Keratinocyte (primary cell): ENCODE data around the gene C1QTNF9B. TPM values are rescaled to one million over a fixed set of nuclear protein-coding genes. Genes with fewer than 3 reads are reported as not detected.
A peak's percentile ranks its signal among the peaks of the same experiment; 100 is the strongest.

Experiments used
- DNase-seq: peaks from one replicate; pipeline ENCODE4 v3.0.0-alpha.2; 2011; ENCODE audit warnings: low read depth, missing footprints, low spot score
- FAIRE-seq: peaks from 2 replicates; lab custom pipeline; 2011; peaks lifted over from hg19 to GRCh38; lab: Jason Lieb, UNC
- H2AFZ ChIP-seq: 2 replicates; pipeline ENCODE4 v1.6.0; 2012; ENCODE audit warnings: low read length, control low read depth, inconsistent platforms; ENCODE audit not compliant: control insufficient read depth
- H3K27ac ChIP-seq: 2 replicates; pipeline ENCODE4 v1.5.1; 2011; ENCODE audit warnings: low read length; ENCODE audit not compliant: control insufficient read depth, insufficient read depth
- H3K27me3 ChIP-seq: 3 replicates; pipeline ENCODE4 v1.6.0; 2011; ENCODE audit warnings: low read length; ENCODE audit not compliant: control insufficient read depth, insufficient read depth; ENCODE audit errors: extremely low read depth
- H3K36me3 ChIP-seq, 2 experiments: 2 replicates in 1 of 2; 3 replicates in 1 of 2; pipeline ENCODE4 v1.5.1; 2011; ENCODE audit warnings: low read length in 2 of 2, mild to moderate bottlenecking in 1 of 2; ENCODE audit not compliant: control insufficient read depth in 2 of 2, insufficient read depth in 2 of 2; ENCODE audit errors: extremely low read depth in 1 of 2
- H3K4me1 ChIP-seq: 3 replicates; pipeline ENCODE4 v1.5.1; 2011; ENCODE audit warnings: low read length; ENCODE audit not compliant: control insufficient read depth, insufficient read depth; ENCODE audit errors: extremely low read depth
- H3K4me2 ChIP-seq: 3 replicates; pipeline ENCODE4 v1.6.0; 2011; ENCODE audit warnings: low read depth, low read length; ENCODE audit not compliant: control insufficient read depth, insufficient read depth; ENCODE audit errors: extremely low read depth
- H3K4me3 ChIP-seq, 3 experiments: fragments of 200-600 bp in 1 of 3; sonication (generic) in 1 of 3; 2 replicates in 2 of 3; 3 replicates in 1 of 3; pipeline ENCODE4 v1.5.1; 2011 to 2016; ENCODE audit warnings: low read length in 3 of 3, mild to moderate bottlenecking in 3 of 3, control low read depth in 2 of 3, inconsistent platforms in 1 of 3, low read depth in 1 of 3, mixed read lengths in 1 of 3, mixed run types in 1 of 3, moderate library complexity in 1 of 3; ENCODE audit not compliant: control insufficient read depth in 2 of 3, insufficient read depth in 2 of 3; ENCODE audit errors: extremely low read depth in 1 of 3
- H3K79me2 ChIP-seq: 2 replicates; pipeline ENCODE4 v1.6.0; 2012; ENCODE audit warnings: low read length; ENCODE audit not compliant: control insufficient read depth, insufficient read depth
- H3K9ac ChIP-seq: 3 replicates; pipeline ENCODE4 v1.6.0; 2011; ENCODE audit warnings: low read length; ENCODE audit not compliant: control insufficient read depth, insufficient read depth; ENCODE audit errors: extremely low read depth
- H3K9me1 ChIP-seq: 3 replicates; pipeline ENCODE4 v1.6.0; 2011; ENCODE audit warnings: low read length; ENCODE audit not compliant: control insufficient read depth, insufficient read depth; ENCODE audit errors: extremely low read depth
- H3K9me3 ChIP-seq: 2 replicates; pipeline ENCODE4 v1.5.1; 2012; ENCODE audit warnings: low read depth, low read length; ENCODE audit not compliant: control insufficient read depth
- H4K20me1 ChIP-seq: 3 replicates; pipeline ENCODE4 v1.6.0; 2011; ENCODE audit warnings: low read length; ENCODE audit not compliant: control insufficient read depth, insufficient read depth; ENCODE audit errors: extremely low read depth
- CTCF ChIP-seq, 3 experiments: IDR thresholded peaks in 1 of 3; conservative IDR thresholded peaks in 1 of 3; optimal IDR thresholded peaks in 1 of 3; 2 replicates in 2 of 3; 3 replicates in 1 of 3; pipeline versions ENCODE3 to v1.5.1; 2011; ENCODE audit warnings: low read length in 3 of 3, mild to moderate bottlenecking in 3 of 3, moderate library complexity in 2 of 3, control low read depth in 1 of 3, inconsistent platforms in 1 of 3; ENCODE audit not compliant: insufficient read depth in 2 of 3; ENCODE audit errors: extremely low read depth in 1 of 3
- EZH2 ChIP-seq: IDR thresholded peaks from one replicate; pipeline ENCODE4 v1.6.1; 2012; ENCODE audit warnings: inconsistent platforms, mild to moderate bottlenecking, low read length, moderate library complexity
- dilution Hi-C: fragments of 300-500 bp; cut with MboI; formaldehyde crosslinking; loops from one replicate; pipeline ENCODE4 v1.7.0; 2020; ENCODE audit warnings: low sequenced_read_pairs; ENCODE audit not compliant: extremely low pct_ligation_motif_present
- polyA plus RNA-seq, 5 experiments: library from polyadenylated mRNA; depleted of rRNA in 3 of 5; stranded (reverse) in 3 of 5; stranded (forward) in 1 of 5; unstranded in 1 of 5; fragments of >200 nt; gene quantifications; 1 replicate in 1 of 5; 2 replicates in 3 of 5; 3 replicates in 1 of 5; pipeline versions ENCODE4 v1.2.1 to v1.2.3, GENCODE V29; 2011 to 2012; ENCODE audit warnings: missing spikeins in 2 of 5, low read depth in 1 of 5, low replicate concordance in 1 of 5

Gene C1QTNF9B
- polyA plus RNA-seq, 1 donor (not counting 4 experiments of a cell fraction or from before 2014, with no cell fraction given), result not detected

GRCh38 chr13:23868521-23868920 lies 28.8 kb downstream of the C1QTNF9B start:
- Histone ChIP-seq H3K4me1 (peaks cover 35% of the 10 kb centered on the region), H2AFZ (peak overlapping the region; percentile 11), H3K9me1 (no peaks in the 10 kb centered on the region), H3K79me2 (no peaks in the 10 kb centered on the region), H3K4me3 (no peak overlapping the region), H3K27me3 (no peaks in the 10 kb centered on the region), H4K20me1 (no peaks in the 10 kb centered on the region), H3K9me3 (no peaks in the 10 kb centered on the region), H3K4me2 (peak overlapping the region; percentile 23), H3K27ac (peak overlapping the region; percentile 74), H3K36me3 (peaks cover 0 to 12% of the 10 kb centered on the region in 2 experiments), H3K9ac (no peak overlapping the region)
- FAIRE-seq (peak; percentile 77), DNase-seq (peak; percentile 60)
- dilution Hi-C loops, result no loop called here
- TF ChIP-seq EZH2 (no peak), CTCF (optimal IDR thresholded peaks at IDR 0.05 in 1 of 3, IDR thresholded peaks at IDR 0.05 in 1 of 3, conservative IDR thresholded peaks at IDR 0.05 in 1 of 3; ENCODE audit: extremely low read depth in 1 of 3, insufficient read depth in 2 of 3, low read length in 3 of 3) (no peak)

GRCh38 chr13:23867027-23867491 lies 30.2 kb downstream of the C1QTNF9B start:
- no peaks in the 10 kb centered on the region for H3K79me2 ChIP-seq
- H3K4me2 ChIP-seq, result no peak overlapping the region
- DNase-seq (no peak), FAIRE-seq (peak; percentile 75)
- H3K4me3 ChIP-seq, result no peak overlapping the region
- H3K9me1 ChIP-seq, result no peaks in the 10 kb centered on the region
- no peak for TF ChIP-seq CTCF (optimal IDR thresholded peaks at IDR 0.05 in 1 of 3, IDR thresholded peaks at IDR 0.05 in 1 of 3, conservative IDR thresholded peaks at IDR 0.05 in 1 of 3; ENCODE audit: extremely low read depth in 1 of 3, insufficient read depth in 2 of 3, low read length in 3 of 3)
- TF ChIP-seq EZH2, result no peak
- H4K20me1 ChIP-seq, result no peaks in the 10 kb centered on the region
- H3K9me3 ChIP-seq, result no peaks in the 10 kb centered on the region
- peaks cover 0 to 8% of the 10 kb centered on the region in 2 experiments for H3K36me3 ChIP-seq
- dilution Hi-C loops, result no loop called here
- H3K9ac ChIP-seq, result no peak overlapping the region
- peak overlapping the region; percentile 27 for H3K27ac ChIP-seq
- H3K27me3 ChIP-seq, result no peaks in the 10 kb centered on the region
- H3K4me1 ChIP-seq, result peaks cover 42% of the 10 kb centered on the region
- H2AFZ ChIP-seq, result peak overlapping the region; percentile 23
